IMR-90 (cell line): ENCODE measurements around the gene CASZ1. TPM values are rescaled to one million over a fixed set of nuclear protein-coding genes. Genes with fewer than 3 reads are reported as not detected.

Experiments
- ATAC-seq: fragments of 200-7000 bp; cut with Tn5 transposase; 2 replicates; pipeline ENCODE4 v1.9.1; 2020; ENCODE audit warnings: low read depth, mild to moderate bottlenecking, moderate library complexity
- BruUV-seq: library from RNA; stranded (reverse); fragments of 400-500 nt; replicated peaks from 2 replicates; lab custom pipeline; 2021; lab: Mats Ljungman, UMichigan
- CTCF ChIA-PET: fragments of 300-600 bp; formaldehyde crosslinking; extraction: SDS; loops from one replicate; lab custom pipeline; 2021; ENCODE audit warnings: antibody characterized with exemption; lab: Yijun Ruan, JAX
- POLR2A ChIA-PET: fragments of 300-600 bp; sonication (Branson Sonifier 250); formaldehyde crosslinking; loops from one replicate; lab custom pipeline; 2022; ENCODE audit warnings: antibody characterized with exemption; ENCODE audit not compliant: unreplicated experiment; lab: Charles Lee
- DNase-seq: peaks from one replicate; pipeline ENCODE4 v3.0.0; 2013
- H2AFZ ChIP-seq: replicated peaks from 2 replicates; pipeline ENCODE3; 2013; ENCODE audit warnings: low read length, mild to moderate bottlenecking; ENCODE audit not compliant: poor library complexity
- H2AK5ac ChIP-seq: 2 replicates; pipeline ENCODE4 v1.6.1; 2013; ENCODE audit warnings: low read depth, low read length, inconsistent platforms
- H2AK9ac ChIP-seq: replicated peaks from 2 replicates; pipeline ENCODE3; 2013; ENCODE audit warnings: mild to moderate bottlenecking, low read depth, low read length, moderate library complexity; ENCODE audit not compliant: poor library complexity
- H2BK120ac ChIP-seq: 2 replicates; pipeline ENCODE4 v1.6.1; 2013; ENCODE audit warnings: low read depth, low read length, inconsistent platforms
- H2BK15ac ChIP-seq: 3 replicates; pipeline ENCODE4 v1.6.1; 2013; ENCODE audit warnings: low read depth, low read length, inconsistent platforms
- H2BK20ac ChIP-seq: 2 replicates; pipeline ENCODE4 v1.6.1; 2013; ENCODE audit warnings: low read depth, mild to moderate bottlenecking, inconsistent platforms, low read length, moderate library complexity
- H2BK5ac ChIP-seq: 2 replicates; pipeline ENCODE4 v1.6.1; 2013; ENCODE audit warnings: mild to moderate bottlenecking, low read depth, low read length, inconsistent platforms; ENCODE audit not compliant: poor library complexity, severe bottlenecking
- H3K14ac ChIP-seq: replicated peaks from 2 replicates; pipeline ENCODE4 v1.6.1; 2013; ENCODE audit warnings: low read depth, low read length, inconsistent platforms
- H3K18ac ChIP-seq: 2 replicates; pipeline ENCODE4 v1.6.1; 2013; ENCODE audit warnings: low read depth, low read length, control low read depth
- H3K23ac ChIP-seq: 2 replicates; pipeline ENCODE4 v1.6.1; 2013; ENCODE audit warnings: low read depth, low read length, inconsistent platforms
- H3K27ac ChIP-seq: 2 replicates; pipeline ENCODE4 v1.5.1; 2013; ENCODE audit warnings: mild to moderate bottlenecking, control low read depth, low read length; ENCODE audit not compliant: insufficient read depth
- H3K27me3 ChIP-seq: 2 replicates; pipeline ENCODE4 v1.6.1; 2013; ENCODE audit warnings: low read length; ENCODE audit not compliant: control insufficient read depth, insufficient read depth
- H3K36me3 ChIP-seq: 2 replicates; pipeline ENCODE4 v1.6.1; 2013; ENCODE audit warnings: low read length, mixed read lengths; ENCODE audit not compliant: control insufficient read depth, insufficient read depth
- H3K4ac ChIP-seq: 2 replicates; pipeline ENCODE4 v1.6.1; 2013; ENCODE audit warnings: low read depth, low read length, inconsistent platforms
- H3K4me1 ChIP-seq: 2 replicates; pipeline ENCODE4 v1.6.1; 2013; ENCODE audit warnings: low read length, mixed read lengths; ENCODE audit not compliant: control insufficient read depth, insufficient read depth
- H3K4me2 ChIP-seq: 2 replicates; pipeline ENCODE4 v1.6.1; 2013; ENCODE audit warnings: low read depth, mild to moderate bottlenecking, control low read depth, low read length, moderate library complexity
- H3K4me3 ChIP-seq: 2 replicates; pipeline ENCODE4 v1.5.1; 2013; ENCODE audit warnings: low read depth, mild to moderate bottlenecking, control low read depth, low read length, moderate library complexity; ENCODE audit not compliant: insufficient read depth
- H3K56ac ChIP-seq: 2 replicates; pipeline ENCODE4 v1.6.1; 2013; ENCODE audit warnings: low read length, inconsistent platforms; ENCODE audit not compliant: insufficient read depth; ENCODE audit errors: extremely low read depth
- H3K79me1 ChIP-seq, 2 experiments: 2 replicates each; pipeline ENCODE4 v1.6.1; 2013; ENCODE audit warnings: low read length in 2 of 2, inconsistent platforms in 1 of 2, low read depth in 1 of 2
- H3K9ac ChIP-seq: 2 replicates; pipeline ENCODE4 v1.6.1; 2013; ENCODE audit warnings: low read depth, low read length, control low read depth
- H3K9me1 ChIP-seq: 2 replicates; pipeline ENCODE4 v1.6.1; 2013; ENCODE audit warnings: low read length, inconsistent platforms; ENCODE audit not compliant: insufficient read depth
- H3K9me3 ChIP-seq: 2 replicates; pipeline ENCODE4 v1.6.1; 2013; ENCODE audit warnings: low read length; ENCODE audit not compliant: control insufficient read depth, insufficient read depth
- H4K20me1 ChIP-seq: 2 replicates; pipeline ENCODE4 v1.6.1; 2013; ENCODE audit warnings: low read length, inconsistent platforms; ENCODE audit not compliant: insufficient read depth
- H4K5ac ChIP-seq: 2 replicates; pipeline ENCODE4 v1.6.1; 2013; ENCODE audit warnings: mild to moderate bottlenecking, low read depth, low read length, control low read depth
- H4K8ac ChIP-seq, 2 experiments: 2 replicates each; pipeline ENCODE4 v1.6.1; 2013; ENCODE audit warnings: low read depth in 2 of 2, low read length in 2 of 2, control low read depth in 1 of 2, inconsistent platforms in 1 of 2
- H4K91ac ChIP-seq: 2 replicates; pipeline ENCODE4 v1.6.1; 2013; ENCODE audit warnings: low read depth, low read length, inconsistent platforms; ENCODE audit not compliant: insufficient read depth
- MXI1 ChIP-seq: IDR thresholded peaks from 2 replicates; pipeline ENCODE4 v1.6.1; 2012; ENCODE audit warnings: low read depth, mild to moderate bottlenecking, low read length, moderate library complexity, borderline replicate concordance
- RAD21 ChIP-seq: IDR thresholded peaks from 2 replicates; pipeline ENCODE4 v1.6.1; 2012; ENCODE audit warnings: low read length, improper control_type of control experiment
- WGBS, 2 experiments: methylation state at CpG; one replicate each; pipeline versions ENCODE4 v1.1.5 to v1.1.7; 2013; ENCODE audit warnings: missing lambda C conversion rate in 2 of 2; ENCODE audit not compliant: insufficient read length in 1 of 2; ENCODE audit errors: extremely low coverage in 2 of 2; 5-methylcytosine and 5-hydroxymethylcytosine counted together
- dilution Hi-C: fragments of 300-500 bp; cut with HindIII; formaldehyde crosslinking; loops from one replicate; pipeline ENCODE4 v1.14.3; 2018; ENCODE audit warnings: low sequenced_read_pairs; ENCODE audit not compliant: unreplicated experiment
- in situ Hi-C: fragments of 300-500 bp; cut with MboI; formaldehyde crosslinking; loops from 3 replicates; pipeline ENCODE4 v1.14.3; 2019; ENCODE audit warnings: low sequenced_read_pairs, inconsistent platforms, mixed read lengths
- intact Hi-C: fragments of 100-400 bp; cut with micrococcal nuclease; formaldehyde crosslinking; loops from 2 replicates; pipeline ENCODE4 v1.10.0; 2022
- polyA plus RNA-seq, 3 experiments: library from polyadenylated mRNA; depleted of rRNA; stranded (reverse); fragments of >200 nt; gene quantifications; 2 replicates each; pipeline ENCODE4 v1.2.3, GENCODE V29; 2012; ENCODE audit warnings: low replicate concordance in 1 of 3
- total RNA-seq: library from RNA; depleted of rRNA; stranded (reverse); fragments of >200 nt; gene quantifications from 2 replicates; pipeline ENCODE4 v1.2.3, GENCODE V29; 2012
- TF ChIP-seq, protein P1 (sequence below): conservative IDR thresholded peaks from 2 replicates; pipeline ENCODE4 v1.5.1; 2012; ENCODE audit warnings: mild to moderate bottlenecking, low read depth, low read length, improper control_type of control experiment
- TF ChIP-seq, protein P2 (sequence below): fragments of 150-350 bp; IDR thresholded peaks from 2 replicates; pipeline ENCODE4 v1.6.1; 2016; ENCODE audit warnings: low read depth, mild to moderate bottlenecking, low read length, moderate library complexity, borderline replicate concordance

CASZ1 gene
- total and polyA plus RNA-seq, 2 of the 4 experiments (the other 2 are of a cell fraction), result 0.18 to 0.24 TPM

DNA sequence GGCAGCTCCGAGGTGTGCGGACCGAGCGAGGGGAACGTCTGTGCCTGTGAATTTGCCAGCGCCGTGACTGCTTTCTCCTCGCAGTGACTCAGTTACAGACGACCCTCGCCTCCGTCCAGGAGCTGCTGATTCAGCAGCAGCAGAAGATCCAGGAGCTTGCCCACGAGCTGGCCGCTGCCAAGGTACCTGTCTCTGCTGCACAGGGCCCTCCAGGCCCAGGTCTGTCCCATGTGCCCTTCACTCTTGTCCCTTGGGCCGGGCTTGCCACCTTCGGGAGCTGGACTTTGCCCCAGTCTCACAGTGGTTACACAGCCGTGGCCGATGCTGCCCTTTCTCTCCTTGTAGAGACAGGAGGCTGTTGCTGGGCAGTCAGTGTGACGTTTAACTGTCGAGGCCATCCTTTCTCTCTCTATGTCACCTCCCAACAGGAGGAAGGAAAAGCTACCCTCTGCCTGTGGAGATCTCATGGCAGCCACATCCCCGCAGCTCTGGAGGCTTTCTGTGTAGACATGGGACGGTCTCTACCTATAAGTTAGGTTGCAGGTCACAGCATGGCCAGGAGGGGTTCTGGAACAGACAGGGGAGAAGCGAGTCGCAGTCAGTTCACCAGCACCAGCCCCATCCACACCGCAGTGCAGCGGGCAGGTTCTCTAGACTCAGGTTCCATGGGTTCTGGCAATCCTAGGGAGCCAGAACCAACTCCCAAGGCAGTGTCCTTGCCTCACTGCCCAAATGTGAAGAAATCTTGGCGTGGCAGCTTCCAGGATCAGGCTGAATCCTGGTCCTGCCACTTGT is 172.0 kb downstream of the CASZ1 start:
- no peak overlapping the region for H4K5ac ChIP-seq
- H2BK20ac ChIP-seq, result no peak overlapping the region
- H3K14ac ChIP-seq, result no peak overlapping the region
- ATAC-seq (no peak), DNase-seq (no peak)
- H2AK9ac ChIP-seq, result no peak overlapping the region
- no peak overlapping the region for H2AK5ac ChIP-seq
- H2BK5ac ChIP-seq, result no peak overlapping the region
- no peak overlapping the region for H4K8ac ChIP-seq
- H2BK120ac ChIP-seq, result no peak overlapping the region
- H3K27ac ChIP-seq, result no peak overlapping the region
- H3K23ac ChIP-seq, result no peak overlapping the region
- WGBS, 2 experiments, result 82% methylated on average over 12 of the region's 26 CpGs; no CpG with 5 or more reads in 1 of the 2 experiments
- dilution Hi-C loops (no loop called here), in situ Hi-C loops (no loop called here), intact Hi-C loops (no loop called here)
- no peak overlapping the region for H3K4ac ChIP-seq
- H3K9me1 ChIP-seq, result no peaks in the 10 kb centered on the region
- TF ChIP-seq RAD21 (no peak), MXI1 (no peak)
- TF ChIP-seq, protein P1, sequence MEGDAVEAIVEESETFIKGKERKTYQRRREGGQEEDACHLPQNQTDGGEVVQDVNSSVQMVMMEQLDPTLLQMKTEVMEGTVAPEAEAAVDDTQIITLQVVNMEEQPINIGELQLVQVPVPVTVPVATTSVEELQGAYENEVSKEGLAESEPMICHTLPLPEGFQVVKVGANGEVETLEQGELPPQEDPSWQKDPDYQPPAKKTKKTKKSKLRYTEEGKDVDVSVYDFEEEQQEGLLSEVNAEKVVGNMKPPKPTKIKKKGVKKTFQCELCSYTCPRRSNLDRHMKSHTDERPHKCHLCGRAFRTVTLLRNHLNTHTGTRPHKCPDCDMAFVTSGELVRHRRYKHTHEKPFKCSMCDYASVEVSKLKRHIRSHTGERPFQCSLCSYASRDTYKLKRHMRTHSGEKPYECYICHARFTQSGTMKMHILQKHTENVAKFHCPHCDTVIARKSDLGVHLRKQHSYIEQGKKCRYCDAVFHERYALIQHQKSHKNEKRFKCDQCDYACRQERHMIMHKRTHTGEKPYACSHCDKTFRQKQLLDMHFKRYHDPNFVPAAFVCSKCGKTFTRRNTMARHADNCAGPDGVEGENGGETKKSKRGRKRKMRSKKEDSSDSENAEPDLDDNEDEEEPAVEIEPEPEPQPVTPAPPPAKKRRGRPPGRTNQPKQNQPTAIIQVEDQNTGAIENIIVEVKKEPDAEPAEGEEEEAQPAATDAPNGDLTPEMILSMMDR, result no peak
- TF ChIP-seq, protein P2, sequence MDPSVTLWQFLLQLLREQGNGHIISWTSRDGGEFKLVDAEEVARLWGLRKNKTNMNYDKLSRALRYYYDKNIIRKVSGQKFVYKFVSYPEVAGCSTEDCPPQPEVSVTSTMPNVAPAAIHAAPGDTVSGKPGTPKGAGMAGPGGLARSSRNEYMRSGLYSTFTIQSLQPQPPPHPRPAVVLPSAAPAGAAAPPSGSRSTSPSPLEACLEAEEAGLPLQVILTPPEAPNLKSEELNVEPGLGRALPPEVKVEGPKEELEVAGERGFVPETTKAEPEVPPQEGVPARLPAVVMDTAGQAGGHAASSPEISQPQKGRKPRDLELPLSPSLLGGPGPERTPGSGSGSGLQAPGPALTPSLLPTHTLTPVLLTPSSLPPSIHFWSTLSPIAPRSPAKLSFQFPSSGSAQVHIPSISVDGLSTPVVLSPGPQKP, result no peak
- no TSS peak for BruUV-seq
- no peaks in the 10 kb centered on the region for H4K20me1 ChIP-seq
- H3K18ac ChIP-seq, result no peak overlapping the region
- no peak overlapping the region for H3K56ac ChIP-seq
- no peaks in the 10 kb centered on the region for H3K79me1 ChIP-seq
- H3K9ac ChIP-seq, result no peak overlapping the region
- ChIA-PET POLR2A (no interaction called here), CTCF (no interaction called here)
- no peaks in the 10 kb centered on the region for H3K4me1 ChIP-seq
- H3K4me2 ChIP-seq, result no peak overlapping the region
- H3K36me3 ChIP-seq, result peaks cover 24% of the 10 kb centered on the region
- no peak overlapping the region for H2BK15ac ChIP-seq
- H3K4me3 ChIP-seq, result no peak overlapping the region
- H3K27me3 ChIP-seq, result no peaks in the 10 kb centered on the region
- no peak overlapping the region for H2AFZ ChIP-seq
- no peaks in the 10 kb centered on the region for H3K9me3 ChIP-seq
- H4K91ac ChIP-seq, result no peak overlapping the region
